AG09309 (cell line): ENCODE measurements around the gene PDIA4.
A peak's percentile ranks its signal among the peaks of the same experiment; 100 is the strongest.

ENCODE experiments used
- DNase-seq: peaks from one replicate; pipeline ENCODE4 v3.0.0-alpha.2; 2010; ENCODE audit warnings: low read depth
- H3K4me3 ChIP-seq: 2 replicates; pipeline ENCODE4 v1.5.1; 2011; ENCODE audit warnings: mild to moderate bottlenecking, low read depth, low read length, moderate library complexity; ENCODE audit not compliant: control insufficient read depth
- CTCF ChIP-seq: IDR thresholded peaks from 2 replicates; pipeline ENCODE4 v1.5.1; 2011; ENCODE audit warnings: mild to moderate bottlenecking, low read depth, low read length, inconsistent platforms; ENCODE audit not compliant: insufficient read depth, control insufficient read depth; ENCODE audit errors: missing control alignments

Gene PDIA4

GRCh38 chr7:149028346-149029109, at the start of gene PDIA4:
TSS of gene PDIA4 (minus strand) at chr7:149028505. CDS start at chr7:149028408, 97 bp downstream.
- H3K4me3 ChIP-seq = peak within 1 kb of the TSS; percentile 96
- TF ChIP-seq CTCF = peak; percentile 30
- peak; percentile 96 for DNase-seq

GRCh38 chr7:149077594-149077993, 49.3 kb upstream of the PDIA4 start:
- no peak for DNase-seq
- no peak overlapping the region for H3K4me3 ChIP-seq
- TF ChIP-seq CTCF = no peak

GRCh38 chr7:149075286-149075685, 47.0 kb upstream of the PDIA4 start:
- no peak overlapping the region for H3K4me3 ChIP-seq
- no peak for DNase-seq
- no peak for TF ChIP-seq CTCF

GRCh38 chr7:149074116-149074885, 46.0 kb upstream of the PDIA4 start:
- DNase-seq = no peak
- no peak for TF ChIP-seq CTCF
- H3K4me3 ChIP-seq = no peak overlapping the region

- H3K4me3 ChIP-seq = no peak overlapping the region
- no peak for TF ChIP-seq CTCF
- no peak for DNase-seq
Measured at GRCh38 chr7:149072438-149072775, 44.1 kb upstream of the PDIA4 start.

- no peak overlapping the region for H3K4me3 ChIP-seq
- no peak for TF ChIP-seq CTCF
- DNase-seq = no peak
Measured at GRCh38 chr7:149071641-149072437, 43.5 kb upstream of the PDIA4 start.
